PC-3 (cell line): ENCODE results near the gene IARS1.

ENCODE experiments used
- CTCF ChIP-seq: fragments of 300-600 bp; sonication (generic); conservative IDR thresholded peaks from 2 replicates; pipeline ENCODE4 v1.5.1; 2017; ENCODE audit warnings: antibody characterized with exemption, low read depth, mild to moderate bottlenecking, low read length
- EZH2phosphoT487 ChIP-seq: fragments of 300-600 bp; sonication (generic); IDR thresholded peaks from 2 replicates; pipeline ENCODE4 v1.6.1; 2018; ENCODE audit warnings: mild to moderate bottlenecking, antibody characterized with exemption, low read length, borderline replicate concordance

DNA sequence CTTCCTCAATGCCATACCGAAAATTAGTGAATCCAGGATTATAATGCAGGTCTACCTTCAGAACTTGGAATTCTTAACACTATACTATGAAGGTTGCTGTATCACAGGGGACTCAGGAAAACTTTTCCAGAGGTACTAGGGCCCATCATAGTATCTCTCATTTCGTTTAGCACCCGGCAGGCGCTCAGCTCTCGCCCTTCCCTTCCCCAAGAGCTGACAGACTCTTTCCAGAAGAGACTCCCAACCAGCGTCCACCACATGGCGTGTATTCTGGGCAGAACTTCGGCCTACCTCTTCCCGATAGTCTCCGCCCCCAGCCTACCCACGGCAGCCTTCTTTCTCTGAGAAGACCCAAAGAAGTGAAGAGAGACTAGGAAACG, 31.4 kb upstream of the IARS1 start:
- TF ChIP-seq CTCF (no peak), EZH2phosphoT487 (no peak)
